ENCODE data around the gene CSNK1D.

CSNK1D gene

GRCh38 chr17:82316651-82317393 is 43.3 kb upstream of the CSNK1D start:
- TF ChIP-seq EZH2phosphoT487 (IDR thresholded peaks at IDR 0.05; ENCODE audit: borderline replicate concordance, low read length) (no peak), CTCF (IDR thresholded peaks at IDR 0.05; ENCODE audit: low read depth, low read length, poor library complexity, severe bottlenecking) (no peak)
- H3K79me2 ChIP-seq (ENCODE audit: control insufficient read depth, low read length): no peaks in the 10 kb centered on the region
- no peaks in the 10 kb centered on the region for H3K9me2 ChIP-seq (replicated peaks; ENCODE audit: control insufficient read depth, low read length)
- H3K9me3 ChIP-seq (ENCODE audit: control insufficient read depth, insufficient read depth, low read length): peaks cover 27% of the 10 kb centered on the region
- H3F3A ChIP-seq (ENCODE audit: control insufficient read depth, insufficient read depth): peaks cover 8% of the 10 kb centered on the region
- H3K4me2 ChIP-seq (ENCODE audit: low read length): no peak overlapping the region
- H3K27me3 ChIP-seq (ENCODE audit: control insufficient read depth, low read length): no peaks in the 10 kb centered on the region
- no peak overlapping the region for H3K27ac ChIP-seq (ENCODE audit: low read depth, low read length)
- H4K20me1 ChIP-seq (ENCODE audit: control insufficient read depth, insufficient read depth, low read depth, low read length): no peaks in the 10 kb centered on the region
- H3K4me3 ChIP-seq (ENCODE audit: low read length): no peak overlapping the region
- no peaks in the 10 kb centered on the region for H3K36me3 ChIP-seq (ENCODE audit: control insufficient read depth, low read length)
- H3K4me1 ChIP-seq (ENCODE audit: control insufficient read depth, low read length): no peaks in the 10 kb centered on the region

- H3F3A ChIP-seq (ENCODE audit: control insufficient read depth, insufficient read depth): peaks cover 8% of the 10 kb centered on the region
- H3K4me2 ChIP-seq (ENCODE audit: low read length): no peak overlapping the region
- no peaks in the 10 kb centered on the region for H3K9me2 ChIP-seq (replicated peaks; ENCODE audit: control insufficient read depth, low read length)
- H3K36me3 ChIP-seq (ENCODE audit: control insufficient read depth, low read length): no peaks in the 10 kb centered on the region
- no peaks in the 10 kb centered on the region for H3K79me2 ChIP-seq (ENCODE audit: control insufficient read depth, low read length)
- TF ChIP-seq CTCF (IDR thresholded peaks at IDR 0.05; ENCODE audit: low read depth, low read length, poor library complexity, severe bottlenecking) (no peak), EZH2phosphoT487 (IDR thresholded peaks at IDR 0.05; ENCODE audit: borderline replicate concordance, low read length) (no peak)
- H3K4me1 ChIP-seq (ENCODE audit: control insufficient read depth, low read length): no peaks in the 10 kb centered on the region
- H3K4me3 ChIP-seq (ENCODE audit: low read length): no peak overlapping the region
- no peaks in the 10 kb centered on the region for H4K20me1 ChIP-seq (ENCODE audit: control insufficient read depth, insufficient read depth, low read depth, low read length)
- no peak overlapping the region for H3K27ac ChIP-seq (ENCODE audit: low read depth, low read length)
- peaks cover 27% of the 10 kb centered on the region for H3K9me3 ChIP-seq (ENCODE audit: control insufficient read depth, insufficient read depth, low read length)
- H3K27me3 ChIP-seq (ENCODE audit: control insufficient read depth, low read length): no peaks in the 10 kb centered on the region
These were observed 42.3 kb upstream of the CSNK1D start for GRCh38 chr17:82315703-82316358.

- Histone ChIP-seq H3F3A (ENCODE audit: control insufficient read depth, insufficient read depth) (peaks cover 8% of the 10 kb centered on the region), H4K20me1 (ENCODE audit: control insufficient read depth, insufficient read depth, low read depth, low read length) (no peaks in the 10 kb centered on the region), H3K9me2 (replicated peaks; ENCODE audit: control insufficient read depth, low read length) (no peaks in the 10 kb centered on the region), H3K27ac (ENCODE audit: low read depth, low read length) (no peak overlapping the region), H3K27me3 (ENCODE audit: control insufficient read depth, low read length) (no peaks in the 10 kb centered on the region), H3K9me3 (ENCODE audit: control insufficient read depth, insufficient read depth, low read length) (peaks cover 24% of the 10 kb centered on the region), H3K4me2 (ENCODE audit: low read length) (no peak overlapping the region), H3K4me1 (ENCODE audit: control insufficient read depth, low read length) (no peaks in the 10 kb centered on the region), H3K36me3 (ENCODE audit: control insufficient read depth, low read length) (no peaks in the 10 kb centered on the region), H3K79me2 (ENCODE audit: control insufficient read depth, low read length) (no peaks in the 10 kb centered on the region), H3K4me3 (ENCODE audit: low read length) (no peak overlapping the region)
- TF ChIP-seq EZH2phosphoT487 (IDR thresholded peaks at IDR 0.05; ENCODE audit: borderline replicate concordance, low read length): no peak
- TF ChIP-seq CTCF (IDR thresholded peaks at IDR 0.05; ENCODE audit: low read depth, low read length, poor library complexity, severe bottlenecking): no peak
These were observed 41.5 kb upstream of the CSNK1D start for GRCh38 chr17:82314727-82315605.
